Thyroid gland (tissue), 4 donors: ENCODE measurements around the gene KRTAP5-5. TPM values are rescaled to one million over a fixed set of nuclear protein-coding genes. Genes with fewer than 3 reads are reported as not detected.

ENCODE experiments used
- DNase-seq, 2 donors: peaks; one replicate each; pipeline ENCODE4 v3.0.0-alpha.2; 2019
- H3K27ac ChIP-seq, 3 donors: fragments of 200-600 bp; sonication (generic); 1 replicate in 2 of 3; 2 replicates in 1 of 3; pipeline ENCODE4 v1.5.1; 2016 to 2019; ENCODE audit warnings: mild to moderate bottlenecking in 1 of 3, moderate library complexity in 1 of 3
- H3K27me3 ChIP-seq: fragments of 200-600 bp; sonication (generic); one replicate; pipeline ENCODE4 v1.5.1; 2019
- H3K36me3 ChIP-seq, 2 donors: fragments of 200-600 bp; sonication (generic); one replicate each; pipeline ENCODE4 v1.5.1; 2016 to 2019
- H3K4me1 ChIP-seq, 2 donors: fragments of 200-600 bp; sonication (generic); one replicate each; pipeline ENCODE4 v1.5.1; 2017 to 2019
- H3K4me3 ChIP-seq, 3 donors: fragments of 200-600 bp; sonication (generic); replicated peaks in 1 of 3; 1 replicate in 2 of 3; 2 replicates in 1 of 3; pipeline ENCODE4 v1.5.1; 2016; ENCODE audit warnings: mild to moderate bottlenecking in 1 of 3
- H3K9me3 ChIP-seq: fragments of 200-600 bp; sonication (generic); one replicate; pipeline ENCODE4 v1.5.1; 2017
- POLR2A ChIP-seq, 2 donors: fragments of 450-650 bp; IDR thresholded peaks; one replicate each; pipeline ENCODE4 v1.6.1; 2017; ENCODE audit warnings: antibody characterized with exemption in 2 of 2, mild to moderate bottlenecking in 2 of 2, moderate library complexity in 1 of 2
- WGBS, 2 donors: methylation state at CpG; one replicate each; pipeline ENCODE4 v1.1.5; 2017; 5-methylcytosine and 5-hydroxymethylcytosine counted together
- intact Hi-C: fragments of 100-400 bp; cut with DNase I; formaldehyde crosslinking; loops from one replicate; pipeline ENCODE4 v1.15.1; 2023
- total RNA-seq, 4 donors: library from RNA; depleted of rRNA; stranded (reverse); fragments of >200 nt; gene quantifications; one replicate each; pipeline ENCODE4 v1.2.3, GENCODE V29; 2016
- TF ChIP-seq, protein P1 (sequence below), 6 experiments: fragments of 200-600 bp in 3 of 6; fragments of 450-650 bp in 3 of 6; sonication (generic) in 3 of 6; IDR thresholded peaks; one replicate each; pipeline ENCODE4 v1.5.1; 2016 to 2019; ENCODE audit warnings: antibody characterized with exemption in 6 of 6, mild to moderate bottlenecking in 2 of 6, inconsistent platforms in 1 of 6, moderate library complexity in 1 of 6

KRTAP5-5 gene
- total RNA-seq, 4 donors from 2014 or later, result not detected

DNA sequence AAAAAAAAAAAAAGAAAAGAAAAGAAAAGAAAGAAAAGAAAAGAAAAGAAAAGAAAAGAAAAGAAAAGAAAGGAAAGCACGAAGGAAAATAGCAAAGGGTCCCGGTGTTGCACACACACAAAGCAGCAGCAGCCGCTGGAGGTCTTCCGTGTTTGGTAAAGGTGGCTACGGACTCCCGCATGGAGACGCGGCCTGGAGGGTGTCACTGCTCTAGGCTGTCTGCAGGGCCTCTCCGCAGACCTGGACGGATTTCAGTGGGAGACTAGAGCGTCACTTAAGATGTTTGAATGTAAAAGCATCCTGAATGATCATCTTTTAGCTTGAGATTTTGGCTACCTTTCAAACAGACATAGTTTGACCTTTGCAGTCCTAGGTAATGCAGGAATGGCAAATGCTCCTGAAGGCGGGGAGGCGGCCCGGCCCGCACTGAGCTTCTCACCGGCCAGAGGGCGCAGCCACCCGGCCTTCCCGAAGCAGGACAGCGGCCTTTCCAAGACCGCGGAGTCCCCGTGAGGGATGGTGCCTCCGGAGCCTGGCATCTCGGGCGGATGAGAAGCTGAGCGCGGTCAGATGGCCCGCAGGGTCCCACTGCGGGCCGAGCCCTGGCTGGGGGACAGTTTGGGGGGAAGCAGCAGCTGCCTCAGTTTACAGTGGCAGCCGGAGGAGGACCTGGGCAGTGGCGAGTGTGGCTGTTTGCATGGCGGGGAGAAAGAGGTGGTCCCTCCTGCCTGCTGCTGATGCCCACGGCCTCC lies 18.5 kb downstream of the KRTAP5-5 start:
- no peak for DNase-seq
- no peaks in the 10 kb centered on the region for H3K4me1 ChIP-seq
- TF ChIP-seq, protein P1, sequence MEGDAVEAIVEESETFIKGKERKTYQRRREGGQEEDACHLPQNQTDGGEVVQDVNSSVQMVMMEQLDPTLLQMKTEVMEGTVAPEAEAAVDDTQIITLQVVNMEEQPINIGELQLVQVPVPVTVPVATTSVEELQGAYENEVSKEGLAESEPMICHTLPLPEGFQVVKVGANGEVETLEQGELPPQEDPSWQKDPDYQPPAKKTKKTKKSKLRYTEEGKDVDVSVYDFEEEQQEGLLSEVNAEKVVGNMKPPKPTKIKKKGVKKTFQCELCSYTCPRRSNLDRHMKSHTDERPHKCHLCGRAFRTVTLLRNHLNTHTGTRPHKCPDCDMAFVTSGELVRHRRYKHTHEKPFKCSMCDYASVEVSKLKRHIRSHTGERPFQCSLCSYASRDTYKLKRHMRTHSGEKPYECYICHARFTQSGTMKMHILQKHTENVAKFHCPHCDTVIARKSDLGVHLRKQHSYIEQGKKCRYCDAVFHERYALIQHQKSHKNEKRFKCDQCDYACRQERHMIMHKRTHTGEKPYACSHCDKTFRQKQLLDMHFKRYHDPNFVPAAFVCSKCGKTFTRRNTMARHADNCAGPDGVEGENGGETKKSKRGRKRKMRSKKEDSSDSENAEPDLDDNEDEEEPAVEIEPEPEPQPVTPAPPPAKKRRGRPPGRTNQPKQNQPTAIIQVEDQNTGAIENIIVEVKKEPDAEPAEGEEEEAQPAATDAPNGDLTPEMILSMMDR (IDR thresholded peaks at IDR 0.05), result no peak
- no peak for TF ChIP-seq POLR2A (IDR thresholded peaks at IDR 0.05)
- intact Hi-C loops, result no loop called here
- H3K36me3 ChIP-seq, result no peaks in the 10 kb centered on the region
- 91 to 93% methylated on average over 28 to 35 of the region's 35 CpGs for WGBS, 2 donors
- no peak overlapping the region for H3K27ac ChIP-seq
- no peaks in the 10 kb centered on the region for H3K9me3 ChIP-seq
- no peaks in the 10 kb centered on the region for H3K27me3 ChIP-seq
- H3K4me3 ChIP-seq, result no peak overlapping the region

DNA sequence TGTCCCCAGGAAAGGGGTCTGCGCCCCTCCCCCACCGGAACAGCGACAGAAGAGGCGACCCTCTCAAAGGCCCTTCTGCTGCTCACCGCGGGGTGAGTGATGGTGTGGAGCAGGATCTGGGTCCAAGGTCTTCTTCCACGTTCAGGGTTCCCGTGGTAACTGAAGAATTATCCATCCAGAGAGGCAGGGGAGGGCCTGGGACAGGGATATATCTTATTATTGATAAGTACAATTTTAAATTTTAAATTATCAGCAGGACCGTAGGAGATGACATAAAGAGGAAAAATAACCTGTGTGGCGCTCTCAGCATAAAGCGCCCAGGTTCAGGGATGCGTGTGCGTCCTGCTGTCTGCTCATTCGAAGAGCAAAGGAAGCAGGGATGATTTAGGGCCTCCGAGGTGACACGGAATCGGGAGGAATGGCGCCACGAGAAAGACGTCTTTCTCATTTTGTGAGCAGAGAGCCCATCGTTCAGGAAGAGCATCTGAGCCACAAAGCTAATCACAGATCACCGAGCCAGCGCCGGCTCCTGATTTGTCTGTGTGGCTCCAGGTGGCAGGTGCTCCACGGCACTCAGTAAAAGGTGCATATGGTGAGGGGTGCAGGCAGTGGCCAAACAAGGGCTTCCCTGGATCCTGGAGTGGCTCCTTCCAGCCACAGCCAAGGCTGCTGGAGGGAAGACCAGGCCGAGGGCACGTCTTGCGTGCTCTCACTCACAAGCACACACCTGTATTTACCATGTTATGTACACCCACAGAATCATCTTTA lies 19.3 kb downstream of the KRTAP5-5 start:
- H3K27me3 ChIP-seq, result no peaks in the 10 kb centered on the region
- intact Hi-C loops, result no loop called here
- H3K36me3 ChIP-seq, result no peaks in the 10 kb centered on the region
- no peak overlapping the region for H3K4me3 ChIP-seq
- WGBS, 2 donors, result 86 to 87% methylated on average over 27 to 28 of the region's 28 CpGs
- TF ChIP-seq, protein P1 (IDR thresholded peaks at IDR 0.05), result no peak
- TF ChIP-seq POLR2A (IDR thresholded peaks at IDR 0.05), result no peak
- H3K4me1 ChIP-seq, result no peaks in the 10 kb centered on the region
- no peak overlapping the region for H3K27ac ChIP-seq
- DNase-seq, result no peak
- H3K9me3 ChIP-seq, result no peaks in the 10 kb centered on the region

DNA sequence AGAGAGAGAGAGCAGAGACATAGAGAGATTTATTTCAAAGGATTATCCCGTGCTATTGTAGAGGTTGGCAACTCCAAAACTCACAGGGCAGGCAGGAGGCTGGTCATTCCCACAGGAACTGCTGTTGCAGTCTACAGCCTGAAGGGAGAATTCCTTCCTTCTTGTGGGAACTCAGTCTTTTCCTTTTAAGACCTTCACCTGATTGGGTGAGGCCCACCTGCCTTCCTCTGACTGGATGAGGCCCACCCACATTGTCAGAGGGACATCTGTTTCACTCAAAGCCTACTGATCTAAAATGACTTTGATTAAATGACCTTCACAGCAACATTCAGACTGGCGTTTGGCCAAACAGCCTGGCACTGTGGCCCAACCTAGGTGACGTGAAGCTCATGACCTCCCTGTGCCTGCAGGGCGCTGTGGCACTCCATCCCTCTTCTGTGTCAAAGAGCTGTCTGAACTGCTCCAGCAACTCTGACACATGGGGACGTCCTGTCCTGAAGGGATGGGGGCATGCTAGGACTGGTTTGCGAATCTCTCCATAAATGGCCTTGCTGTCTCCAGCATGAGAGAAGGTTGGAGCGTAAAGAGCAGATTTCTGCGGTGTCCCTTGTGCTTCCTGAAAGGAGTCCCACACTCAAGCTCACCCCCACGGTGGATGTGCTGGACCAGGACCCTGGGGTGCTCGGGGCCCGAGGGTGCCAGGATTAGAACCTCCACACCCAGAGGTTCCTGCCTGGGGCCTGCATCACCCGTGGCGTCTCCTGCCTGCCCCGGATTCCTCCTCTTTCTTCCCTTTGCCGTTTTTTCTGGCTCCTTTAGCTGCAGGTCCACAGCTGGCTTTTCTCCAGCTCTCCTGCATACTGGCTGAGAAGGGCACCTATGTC lies 20.7 kb downstream of the KRTAP5-5 start:
- 71 to 84% methylated on average over 12 to 15 of the region's 15 CpGs for WGBS, 2 donors
- Histone ChIP-seq H3K36me3 (no peaks in the 10 kb centered on the region), H3K27me3 (no peaks in the 10 kb centered on the region), H3K4me1 (no peaks in the 10 kb centered on the region), H3K9me3 (no peaks in the 10 kb centered on the region), H3K4me3 (no peak overlapping the region), H3K27ac (no peak overlapping the region)
- no peak for DNase-seq
- TF ChIP-seq, protein P1 (IDR thresholded peaks at IDR 0.05), result no peak
- TF ChIP-seq POLR2A (IDR thresholded peaks at IDR 0.05), result no peak
- intact Hi-C loops, result loop anchor here (5.0 kb wide), 1 partner anchor 182 kb away; the partner anchor contains the start of gene SYT8

DNA sequence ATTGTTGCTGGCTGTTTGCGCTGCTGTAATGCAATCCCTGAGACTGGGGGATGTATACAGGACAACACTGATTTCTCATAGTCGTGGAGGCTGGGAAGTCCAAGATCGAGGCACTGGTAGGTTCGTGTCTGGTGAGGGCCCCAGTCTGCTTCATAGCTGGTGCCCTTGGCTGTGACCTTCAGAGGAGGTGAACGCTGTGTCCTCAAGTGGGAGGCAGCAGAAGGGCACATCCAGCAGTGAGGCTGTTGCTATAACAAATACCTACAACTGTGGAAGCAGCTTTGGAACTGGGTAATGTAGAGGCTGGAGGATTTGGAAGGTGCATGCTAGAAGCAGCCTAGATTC lies 21.3 kb downstream of the KRTAP5-5 start:
- no peak overlapping the region for H3K27ac ChIP-seq
- 51 to 61% methylated on average over 5 of the region's 5 CpGs for WGBS, 2 donors

More for the DNA sequence above, 21.3 kb downstream of the KRTAP5-5 start:
- H3K4me3 ChIP-seq, result no peak overlapping the region
- TF ChIP-seq, protein P1 (IDR thresholded peaks at IDR 0.05), result no peak
- no peak for TF ChIP-seq POLR2A (IDR thresholded peaks at IDR 0.05)
- no peaks in the 10 kb centered on the region for H3K9me3 ChIP-seq
- no peaks in the 10 kb centered on the region for H3K27me3 ChIP-seq
- intact Hi-C loops, result loop anchor here (5.0 kb wide), 1 partner anchor 181 kb away; the partner anchor contains the start of gene SYT8
- no peaks in the 10 kb centered on the region for H3K4me1 ChIP-seq
- no peak for DNase-seq
- no peaks in the 10 kb centered on the region for H3K36me3 ChIP-seq
